ENCODE measurements around the gene SPON1. TPM values are rescaled to one million over a fixed set of nuclear protein-coding genes. Genes with fewer than 3 reads are reported as not detected.

SPON1 gene
- total RNA-seq, 4 donors from 2014 or later: 8.0 to 16.1 (median 11.3) TPM

- no peak overlapping the region for H3K27ac ChIP-seq
- no peak for DNase-seq (ENCODE audit: low spot score in 2 of 2)
- no peaks in the 10 kb centered on the region for H3K9me3 ChIP-seq
- no peaks in the 10 kb centered on the region for H3K36me3 ChIP-seq
- TF ChIP-seq CTCF (IDR thresholded peaks at IDR 0.05): no peak
- no peak for TF ChIP-seq EP300 (IDR thresholded peaks at IDR 0.05)
- TF ChIP-seq POLR2AphosphoS5 (IDR thresholded peaks at IDR 0.05): no peak
- TF ChIP-seq POLR2A (IDR thresholded peaks at IDR 0.05): no peak
- H3K4me1 ChIP-seq: no peaks in the 10 kb centered on the region
- H3K27me3 ChIP-seq: no peaks in the 10 kb centered on the region
- WGBS: 66% methylated on average over 3 of the region's 3 CpGs
- no peak overlapping the region for H3K4me3 ChIP-seq
Measured at GRCh38 chr11:13944911-13945425, 17.6 kb upstream of the SPON1 start.

- no peak for DNase-seq (ENCODE audit: low spot score in 2 of 2)
- no peaks in the 10 kb centered on the region for H3K9me3 ChIP-seq
- no peak overlapping the region for H3K4me3 ChIP-seq
- TF ChIP-seq POLR2A (IDR thresholded peaks at IDR 0.05) (no peak), CTCF (IDR thresholded peaks at IDR 0.05) (no peak), EP300 (IDR thresholded peaks at IDR 0.05) (no peak), POLR2AphosphoS5 (IDR thresholded peaks at IDR 0.05) (no peak)
- H3K4me1 ChIP-seq: no peaks in the 10 kb centered on the region
- H3K27me3 ChIP-seq: no peaks in the 10 kb centered on the region
- H3K36me3 ChIP-seq: no peaks in the 10 kb centered on the region
- H3K27ac ChIP-seq: no peak overlapping the region
Measured at GRCh38 chr11:13947379-13947778, 15.1 kb upstream of the SPON1 start.

- Histone ChIP-seq H3K27me3 (peaks cover 1% of the 10 kb centered on the region), H3K4me1 (no peaks in the 10 kb centered on the region), H3K4me3 (no peak overlapping the region), H3K27ac (no peak overlapping the region), H3K9me3 (no peaks in the 10 kb centered on the region), H3K36me3 (no peaks in the 10 kb centered on the region)
- TF ChIP-seq POLR2A (IDR thresholded peaks at IDR 0.05) (no peak), POLR2AphosphoS5 (IDR thresholded peaks at IDR 0.05) (no peak), EP300 (IDR thresholded peaks at IDR 0.05) (no peak), CTCF (IDR thresholded peaks at IDR 0.05) (no peak)
- no peak for DNase-seq (ENCODE audit: low spot score in 2 of 2)
- 52% methylated on average over 2 of the region's 2 CpGs for WGBS
Measured at GRCh38 chr11:13949876-13950275, 12.6 kb upstream of the SPON1 start.

GRCh38 chr11:13952221-13952620 lies 10.3 kb upstream of the SPON1 start:
- Histone ChIP-seq H3K27ac (no peak overlapping the region), H3K4me3 (no peak overlapping the region), H3K4me1 (no peaks in the 10 kb centered on the region), H3K27me3 (peaks cover 6% of the 10 kb centered on the region), H3K9me3 (no peaks in the 10 kb centered on the region), H3K36me3 (no peaks in the 10 kb centered on the region)
- DNase-seq (ENCODE audit: low spot score in 2 of 2): no peak
- TF ChIP-seq POLR2A (IDR thresholded peaks at IDR 0.05): no peak
- no peak for TF ChIP-seq EP300 (IDR thresholded peaks at IDR 0.05)
- TF ChIP-seq CTCF (IDR thresholded peaks at IDR 0.05): no peak
- 65% methylated on average over 1 of the region's 1 CpG for WGBS

GRCh38 chr11:13952668-13953067 lies 9.9 kb upstream of the SPON1 start:
- H3K27me3 ChIP-seq: peaks cover 10% of the 10 kb centered on the region
- no peaks in the 10 kb centered on the region for H3K9me3 ChIP-seq
- TF ChIP-seq POLR2AphosphoS5 (IDR thresholded peaks at IDR 0.05) (no peak), POLR2A (IDR thresholded peaks at IDR 0.05) (no peak), EP300 (IDR thresholded peaks at IDR 0.05) (no peak), CTCF (IDR thresholded peaks at IDR 0.05) (no peak)
- H3K27ac ChIP-seq: no peak overlapping the region
- no peak for DNase-seq (ENCODE audit: low spot score in 2 of 2)
- H3K36me3 ChIP-seq: no peaks in the 10 kb centered on the region
- H3K4me1 ChIP-seq: no peaks in the 10 kb centered on the region
- 80% methylated on average over 4 of the region's 4 CpGs for WGBS
- H3K4me3 ChIP-seq: no peak overlapping the region

Measured in suprapubic skin (tissue), 4 donors.